Measurements from ENCODE around the gene MARVELD1. TPM values are rescaled to one million over a fixed set of nuclear protein-coding genes. Genes with fewer than 3 reads are reported as not detected.

MARVELD1 gene
- total RNA-seq, 1 donor from 2014 or later: 143 TPM

DNA sequence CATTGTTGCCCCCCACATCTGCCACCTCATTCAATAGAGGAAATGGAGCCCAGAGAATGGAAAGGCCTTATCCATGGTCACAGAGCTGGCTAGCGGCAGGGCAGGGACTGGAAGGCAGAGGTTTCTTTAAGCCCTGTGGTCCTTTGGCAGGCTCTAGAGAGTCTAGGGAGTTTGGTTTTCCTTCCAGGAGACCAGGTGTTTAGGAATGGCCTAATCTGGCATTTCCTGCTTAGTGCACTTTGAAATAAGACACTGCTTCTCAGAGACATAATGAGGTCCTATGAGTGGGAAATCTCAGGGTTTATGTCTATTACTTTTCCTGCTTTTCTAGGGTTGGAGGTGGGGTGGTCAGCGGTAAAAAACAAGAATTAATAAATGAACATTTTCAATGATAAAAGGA is 6.1 kb downstream of the MARVELD1 start:
- no peaks in the 10 kb centered on the region for H3K9me3 Mint-ChIP-seq (ENCODE audit: low read depth)
- H3K27me3 Mint-ChIP-seq (ENCODE audit: low read depth): no peaks in the 10 kb centered on the region
- peaks cover 31% of the 10 kb centered on the region for H3K36me3 Mint-ChIP-seq (ENCODE audit: low read depth)
- DNase-seq (ENCODE audit: low spot score): no peak
- TF ChIP-seq, protein P1, sequence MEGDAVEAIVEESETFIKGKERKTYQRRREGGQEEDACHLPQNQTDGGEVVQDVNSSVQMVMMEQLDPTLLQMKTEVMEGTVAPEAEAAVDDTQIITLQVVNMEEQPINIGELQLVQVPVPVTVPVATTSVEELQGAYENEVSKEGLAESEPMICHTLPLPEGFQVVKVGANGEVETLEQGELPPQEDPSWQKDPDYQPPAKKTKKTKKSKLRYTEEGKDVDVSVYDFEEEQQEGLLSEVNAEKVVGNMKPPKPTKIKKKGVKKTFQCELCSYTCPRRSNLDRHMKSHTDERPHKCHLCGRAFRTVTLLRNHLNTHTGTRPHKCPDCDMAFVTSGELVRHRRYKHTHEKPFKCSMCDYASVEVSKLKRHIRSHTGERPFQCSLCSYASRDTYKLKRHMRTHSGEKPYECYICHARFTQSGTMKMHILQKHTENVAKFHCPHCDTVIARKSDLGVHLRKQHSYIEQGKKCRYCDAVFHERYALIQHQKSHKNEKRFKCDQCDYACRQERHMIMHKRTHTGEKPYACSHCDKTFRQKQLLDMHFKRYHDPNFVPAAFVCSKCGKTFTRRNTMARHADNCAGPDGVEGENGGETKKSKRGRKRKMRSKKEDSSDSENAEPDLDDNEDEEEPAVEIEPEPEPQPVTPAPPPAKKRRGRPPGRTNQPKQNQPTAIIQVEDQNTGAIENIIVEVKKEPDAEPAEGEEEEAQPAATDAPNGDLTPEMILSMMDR (IDR thresholded peaks at IDR 0.05): no peak
- peaks cover 49% of the 10 kb centered on the region for H3K4me1 Mint-ChIP-seq (ENCODE audit: low read depth)
- no peak overlapping the region for H3K4me3 Mint-ChIP-seq (ENCODE audit: unreplicated experiment)
- H3K27ac Mint-ChIP-seq (ENCODE audit: unreplicated experiment): no peak overlapping the region

DNA sequence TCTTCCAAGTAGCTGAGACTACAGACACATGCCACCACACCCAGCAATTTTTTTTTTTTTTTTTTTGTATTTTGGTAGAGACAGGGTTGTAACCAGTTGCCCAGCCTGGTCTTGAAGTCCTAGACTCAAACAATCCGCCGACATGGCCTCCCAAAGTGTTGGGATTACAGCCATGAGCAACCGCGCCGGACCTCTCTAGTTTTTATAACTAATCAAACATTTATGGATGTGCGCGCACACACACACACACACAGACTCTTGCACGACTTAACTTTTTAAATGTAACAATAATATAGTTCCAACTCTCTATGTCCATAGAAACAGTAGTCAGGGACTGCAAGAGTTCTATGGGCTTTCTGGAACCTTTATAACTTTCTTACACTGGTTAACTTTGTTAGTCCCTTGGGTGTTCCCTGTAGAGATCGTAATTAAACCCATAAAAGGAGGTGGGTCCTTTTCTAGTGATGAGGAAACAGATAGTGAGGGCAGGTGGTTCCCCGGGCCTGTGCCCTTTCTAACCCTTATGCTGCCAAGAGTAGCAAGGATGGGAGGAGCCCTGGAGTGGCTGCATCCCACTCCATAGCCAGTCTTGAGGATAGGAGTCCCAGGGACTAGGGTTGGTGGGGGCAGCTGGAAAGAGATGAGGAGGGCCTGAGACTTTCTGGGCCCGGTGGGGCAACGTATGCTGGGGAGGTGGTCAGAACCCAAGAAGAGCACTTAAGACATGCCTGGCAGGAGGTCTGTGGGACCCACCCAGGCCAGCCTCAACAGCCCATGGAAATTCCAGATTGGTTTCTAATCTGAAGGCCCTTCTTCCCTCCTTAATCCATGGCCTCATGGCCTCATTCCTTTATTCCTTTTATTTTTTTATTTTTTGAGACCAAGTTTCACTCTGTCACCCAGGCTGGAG is 8.6 kb downstream of the MARVELD1 start:
- H3K27me3 Mint-ChIP-seq (ENCODE audit: low read depth): no peaks in the 10 kb centered on the region
- no peak overlapping the region for H3K4me3 Mint-ChIP-seq (ENCODE audit: unreplicated experiment)
- peaks cover 24% of the 10 kb centered on the region for H3K36me3 Mint-ChIP-seq (ENCODE audit: low read depth)
- TF ChIP-seq, protein P1 (IDR thresholded peaks at IDR 0.05): no peak
- no peak for DNase-seq (ENCODE audit: low spot score)
- H3K27ac Mint-ChIP-seq (ENCODE audit: unreplicated experiment): no peak overlapping the region
- H3K4me1 Mint-ChIP-seq (ENCODE audit: low read depth): peaks cover 37% of the 10 kb centered on the region
- H3K9me3 Mint-ChIP-seq (ENCODE audit: low read depth): no peaks in the 10 kb centered on the region

DNA sequence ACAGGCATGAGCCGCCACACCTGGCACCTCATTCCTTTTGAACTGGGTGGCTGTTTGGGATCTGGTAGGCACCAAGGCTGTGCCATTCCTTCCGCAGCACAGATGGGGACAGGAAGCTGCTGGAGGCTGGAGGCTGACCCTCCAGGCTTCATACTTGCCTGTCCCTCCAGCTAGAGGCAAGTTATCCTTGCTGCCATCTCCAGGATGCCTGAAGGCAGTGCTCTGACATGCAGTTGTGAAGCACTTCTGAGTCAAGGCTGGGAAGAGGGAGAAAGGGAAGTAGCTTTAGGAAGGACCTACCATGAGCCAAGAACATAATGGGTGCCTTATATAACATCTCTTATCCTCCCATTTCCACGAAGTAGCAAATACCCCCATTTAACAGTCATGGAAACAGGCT is 9.5 kb downstream of the MARVELD1 start:
- H3K27ac Mint-ChIP-seq (ENCODE audit: unreplicated experiment): no peak overlapping the region
- TF ChIP-seq, protein P1 (IDR thresholded peaks at IDR 0.05): peak; percentile 15
- no peaks in the 10 kb centered on the region for H3K9me3 Mint-ChIP-seq (ENCODE audit: low read depth)
- peaks cover 28% of the 10 kb centered on the region for H3K4me1 Mint-ChIP-seq (ENCODE audit: low read depth)
- peaks cover 17% of the 10 kb centered on the region for H3K36me3 Mint-ChIP-seq (ENCODE audit: low read depth)
- H3K27me3 Mint-ChIP-seq (ENCODE audit: low read depth): no peaks in the 10 kb centered on the region
- H3K4me3 Mint-ChIP-seq (ENCODE audit: unreplicated experiment): no peak overlapping the region
- DNase-seq (ENCODE audit: low spot score): no peak

DNA sequence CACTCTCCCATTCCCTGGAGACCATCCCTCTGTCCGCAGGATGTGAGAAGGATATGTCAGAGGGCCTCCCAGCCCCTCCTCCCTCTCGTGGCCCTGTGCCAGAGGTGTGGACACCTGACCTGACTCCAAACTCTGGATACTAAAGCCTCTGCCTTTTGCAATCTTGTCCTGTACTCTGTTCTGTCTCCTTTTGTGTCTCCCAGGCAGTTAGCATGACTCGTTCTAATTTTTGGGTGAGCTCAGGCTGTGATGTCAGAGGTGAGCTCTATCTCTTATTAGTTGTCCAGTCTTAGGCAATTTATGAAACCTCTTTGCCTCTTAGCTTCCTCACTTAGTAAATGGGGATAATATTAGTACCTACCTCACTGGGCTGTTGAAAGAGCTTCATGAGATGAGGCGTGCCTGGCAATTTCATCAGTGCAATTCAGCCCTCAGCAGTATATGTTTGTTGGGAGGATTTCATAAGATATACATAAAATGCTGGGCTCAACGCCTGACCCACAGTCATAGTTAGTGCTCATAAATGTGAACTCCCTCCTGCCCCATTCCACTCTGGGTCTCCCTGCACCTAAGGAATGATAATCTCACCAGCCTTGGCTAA is 10.9 kb downstream of the MARVELD1 start:
- DNase-seq (ENCODE audit: low spot score): no peak
- H3K27me3 Mint-ChIP-seq (ENCODE audit: low read depth): no peaks in the 10 kb centered on the region
- no peaks in the 10 kb centered on the region for H3K9me3 Mint-ChIP-seq (ENCODE audit: low read depth)
- TF ChIP-seq, protein P1 (IDR thresholded peaks at IDR 0.05): no peak
- peaks cover 15% of the 10 kb centered on the region for H3K4me1 Mint-ChIP-seq (ENCODE audit: low read depth)
- peaks cover 9% of the 10 kb centered on the region for H3K36me3 Mint-ChIP-seq (ENCODE audit: low read depth)
- no peak overlapping the region for H3K4me3 Mint-ChIP-seq (ENCODE audit: unreplicated experiment)
- peak overlapping the region; percentile 80 for H3K27ac Mint-ChIP-seq (ENCODE audit: unreplicated experiment)

DNA sequence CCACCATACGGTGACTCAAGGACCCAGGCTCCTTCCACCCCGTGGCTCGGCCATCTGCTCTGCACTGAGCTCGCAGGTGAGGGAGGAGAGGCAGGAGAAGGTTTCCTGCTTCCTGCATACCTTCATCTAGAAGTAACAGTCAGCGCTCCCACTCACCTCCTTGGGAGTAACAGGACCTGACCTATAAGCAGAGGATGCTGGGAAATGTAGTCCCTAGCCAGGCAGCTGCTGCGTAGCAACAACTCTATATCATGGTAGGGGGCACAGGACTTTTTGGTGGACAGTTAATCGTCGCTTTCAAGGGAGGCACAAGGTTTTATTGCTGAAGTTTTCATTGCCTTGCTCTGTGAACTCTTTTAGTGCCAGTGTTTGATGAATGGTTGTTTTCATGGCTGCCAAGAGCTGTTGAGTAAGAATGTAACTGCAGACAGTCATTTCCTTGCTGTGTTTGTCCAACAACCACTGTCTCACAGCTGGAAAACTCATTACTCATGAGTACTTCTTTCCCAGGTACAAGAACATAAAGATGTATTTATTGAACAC is 13.2 kb downstream of the MARVELD1 start:
- peak overlapping the region; percentile 56 for H3K4me3 Mint-ChIP-seq (ENCODE audit: unreplicated experiment)
- H3K27me3 Mint-ChIP-seq (ENCODE audit: low read depth): no peaks in the 10 kb centered on the region
- H3K27ac Mint-ChIP-seq (ENCODE audit: unreplicated experiment): peak overlapping the region; percentile 90
- H3K4me1 Mint-ChIP-seq (ENCODE audit: low read depth): peaks cover 19% of the 10 kb centered on the region
- H3K36me3 Mint-ChIP-seq (ENCODE audit: low read depth): peaks cover 4% of the 10 kb centered on the region
- H3K9me3 Mint-ChIP-seq (ENCODE audit: low read depth): no peaks in the 10 kb centered on the region
- TF ChIP-seq, protein P1 (IDR thresholded peaks at IDR 0.05): no peak
- DNase-seq (ENCODE audit: low spot score): no peak

Data from chondrocyte (in vitro differentiated cells).